A549 (cell line): ENCODE data around the gene CDH16. TPM values are rescaled to one million over a fixed set of nuclear protein-coding genes. Genes with fewer than 3 reads are reported as not detected.

ENCODE experiments used
- ATAC-seq, 2 experiments: fragments of 200-7000 bp in 1 of 2; fragments of >200 bp in 1 of 2; cut with Nextera tagmentation in 1 of 2; cut with Tn5 transposase in 1 of 2; 3 replicates each; pipeline versions ENCODE4 v1.8.0 to v1.9.1; 2018 to 2020; ENCODE audit warnings: mild to moderate bottlenecking in 1 of 2, moderate library complexity in 1 of 2
- CTCF ChIA-PET: fragments of 300-600 bp; sonication (Branson Sonifier 250); formaldehyde crosslinking; extraction: SDS; loops from one replicate; lab custom pipeline; 2021; ENCODE audit warnings: antibody characterized with exemption, inconsistent platforms; lab: Yijun Ruan, JAX
- POLR2A ChIA-PET: fragments of 350-600 bp; formaldehyde crosslinking; extraction: SDS; loops from one replicate; lab custom pipeline; 2021; ENCODE audit warnings: antibody characterized with exemption, inconsistent platforms; lab: Yijun Ruan, JAX
- DNase-seq, 2 experiments: peaks; one replicate each; pipeline versions ENCODE4 v3.0.0 to v3.0.0-alpha.2; 2011 to 2016; ENCODE audit warnings: low read depth in 1 of 2, low spot score in 1 of 2
- FAIRE-seq: peaks from 2 replicates; lab custom pipeline; 2011; peaks lifted over from hg19 to GRCh38; lab: Jason Lieb, UNC
- H3K27ac ChIP-seq, 2 experiments: fragments of >200 bp; sonication (Bioruptor Twin); formaldehyde crosslinking; 3 replicates each; pipeline ENCODE4 v1.5.1; 2016 to 2017
- H3K4me1 ChIP-seq: fragments of >200 bp; sonication (Bioruptor Twin); formaldehyde crosslinking; 3 replicates; pipeline ENCODE4 v1.6.1; 2016
- H3K4me2 ChIP-seq: fragments of >200 bp; sonication (Bioruptor Twin); formaldehyde crosslinking; 3 replicates; pipeline ENCODE4 v1.6.1; 2016
- H3K4me3 ChIP-seq: fragments of >200 bp; sonication (Bioruptor Twin); formaldehyde crosslinking; 3 replicates; pipeline ENCODE4 v1.5.1; 2016
- H3K9me3 ChIP-seq: fragments of >200 bp; sonication (Bioruptor Twin); formaldehyde crosslinking; 3 replicates; pipeline ENCODE4 v1.6.1; 2016
- CBX2 ChIP-seq: fragments of 200-600 bp; sonication (generic); IDR thresholded peaks from 2 replicates; pipeline ENCODE4 v1.6.1; 2016; ENCODE audit warnings: low read depth, mild to moderate bottlenecking, borderline replicate concordance
- E2F6 ChIP-seq: IDR thresholded peaks from 2 replicates; pipeline ENCODE4 v1.6.1; 2012; ENCODE audit warnings: low read depth, borderline replicate concordance
- EHMT2 ChIP-seq: fragments of 200-600 bp; sonication (generic); IDR thresholded peaks from 2 replicates; pipeline ENCODE4 v1.6.1; 2016; ENCODE audit warnings: antibody characterized with exemption, low read depth, mild to moderate bottlenecking, moderate library complexity
- HDAC2 ChIP-seq: fragments of 200-600 bp; sonication (generic); IDR thresholded peaks from 2 replicates; pipeline ENCODE4 v1.6.1; 2016
- HEYL ChIP-seq: fragments of 250-450 bp; sonication (Bioruptor Pico); IDR thresholded peaks from 2 replicates; pipeline ENCODE4 v1.8.0; 2021; ENCODE audit warnings: mild to moderate bottlenecking, moderate library complexity
- HOXB13 ChIP-seq: fragments of 250-450 bp; sonication (Bioruptor Pico); IDR thresholded peaks from 2 replicates; pipeline ENCODE4 v1.5.0; 2020; ENCODE audit warnings: low read depth, mild to moderate bottlenecking, moderate library complexity
- JUNB ChIP-seq: fragments of >200 bp; sonication (Bioruptor Twin); formaldehyde crosslinking; IDR thresholded peaks from 2 replicates; pipeline ENCODE4 v1.6.1; 2016
- KDM1A ChIP-seq: fragments of 200-600 bp; sonication (generic); IDR thresholded peaks from 2 replicates; pipeline ENCODE4 v1.6.1; 2016; ENCODE audit warnings: low read depth, mild to moderate bottlenecking
- MYC ChIP-seq: IDR thresholded peaks from 2 replicates; pipeline ENCODE4 v1.6.1; 2012; ENCODE audit warnings: mild to moderate bottlenecking, inconsistent platforms, low read length, improper control_type of control experiment, borderline replicate concordance
- NFE2L2 ChIP-seq: fragments of 150-350 bp; conservative IDR thresholded peaks from 2 replicates; pipeline ENCODE4 v1.6.1; 2014; ENCODE audit warnings: low read length
- NPAS2 ChIP-seq: fragments of 250-450 bp; sonication (Bioruptor Pico); IDR thresholded peaks from 2 replicates; pipeline ENCODE4 v1.8.0; 2022; ENCODE audit warnings: mild to moderate bottlenecking, moderate library complexity, borderline replicate concordance
- NR3C1 ChIP-seq: fragments of >200 bp; sonication (Bioruptor Twin); formaldehyde crosslinking; IDR thresholded peaks from 3 replicates; pipeline ENCODE4 v1.6.1; 2017
- POLR2A ChIP-seq: IDR thresholded peaks from 2 replicates; pipeline ENCODE4 v1.6.1; 2012; ENCODE audit warnings: mild to moderate bottlenecking, low read length
- POLR2AphosphoS2 ChIP-seq: conservative IDR thresholded peaks from 2 replicates; pipeline ENCODE4 v1.6.1; 2012; ENCODE audit warnings: low read length, improper control_type of control experiment, inconsistent platforms
- RARB ChIP-seq: fragments of 250-450 bp; sonication (Bioruptor Pico); IDR thresholded peaks from 2 replicates; pipeline ENCODE4 v1.8.0; 2021; ENCODE audit warnings: mild to moderate bottlenecking, moderate library complexity
- RCOR1 ChIP-seq: fragments of 150-350 bp; IDR thresholded peaks from 2 replicates; pipeline ENCODE4 v1.6.1; 2014; ENCODE audit warnings: antibody characterized with exemption, low read length, low read depth
- SREBF2 ChIP-seq: fragments of 450-650 bp; IDR thresholded peaks from 2 replicates; pipeline ENCODE4 v1.6.1; 2014; ENCODE audit warnings: mild to moderate bottlenecking, moderate library complexity
- TFCP2L1 ChIP-seq: fragments of 250-450 bp; sonication (Bioruptor Pico); IDR thresholded peaks from 2 replicates; pipeline ENCODE4 v1.5.0; 2021; ENCODE audit warnings: mild to moderate bottlenecking
- ZFP36 ChIP-seq: fragments of 450-650 bp; IDR thresholded peaks from 2 replicates; pipeline ENCODE4 v1.6.1; 2014; ENCODE audit warnings: borderline replicate concordance; ENCODE audit not compliant: partially characterized antibody
- WGBS: methylation state at CpG from one replicate; pipeline ENCODE4 v1.1.6; 2017; ENCODE audit errors: missing lambda C conversion rate; 5-methylcytosine and 5-hydroxymethylcytosine counted together
- polyA plus RNA-seq, 4 experiments: library from polyadenylated mRNA; depleted of rRNA in 3 of 4; stranded (reverse); fragments of >200 nt; fragmentation: RNase III in 1 of 4; extraction: RNeasy Plus Mini Kit Qiagen cat#74134 plus additional on column Dnase treatment in 1 of 4; gene quantifications; 2 replicates in 3 of 4; 3 replicates in 1 of 4; pipeline ENCODE4 v1.2.3, GENCODE V29; 2011 to 2017
- TF ChIP-seq, protein P1 (sequence below): fragments of >200 bp; sonication (Bioruptor Twin); formaldehyde crosslinking; IDR thresholded peaks from 2 replicates; pipeline ENCODE4 v1.6.1; 2016
- TF ChIP-seq, protein P2 (sequence below): fragments of 450-650 bp; IDR thresholded peaks from 2 replicates; pipeline ENCODE4 v1.6.1; 2014; ENCODE audit warnings: antibody characterized with exemption
- TF ChIP-seq, protein P3 (sequence below): fragments of 250-450 bp; sonication (Bioruptor Pico); IDR thresholded peaks from 2 replicates; pipeline ENCODE4 v1.5.0; 2020; ENCODE audit warnings: low read depth, mild to moderate bottlenecking, moderate library complexity
- TF ChIP-seq, protein P4 (sequence below): IDR thresholded peaks from 2 replicates; pipeline ENCODE4 v1.6.1; 2012

The CDH16 gene
- polyA plus RNA-seq, 2 of the 4 experiments (the other 2 are of a cell fraction), result 0.18 to 0.25 TPM

GRCh38 chr16:66939366-66939765, 20.7 kb upstream of the CDH16 start (continued):
- TF ChIP-seq, protein P1, sequence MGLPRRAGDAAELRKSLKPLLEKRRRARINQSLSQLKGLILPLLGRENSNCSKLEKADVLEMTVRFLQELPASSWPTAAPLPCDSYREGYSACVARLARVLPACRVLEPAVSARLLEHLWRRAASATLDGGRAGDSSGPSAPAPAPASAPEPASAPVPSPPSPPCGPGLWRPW, result no peak
- no peak for TF ChIP-seq EHMT2
- TF ChIP-seq, protein P2, sequence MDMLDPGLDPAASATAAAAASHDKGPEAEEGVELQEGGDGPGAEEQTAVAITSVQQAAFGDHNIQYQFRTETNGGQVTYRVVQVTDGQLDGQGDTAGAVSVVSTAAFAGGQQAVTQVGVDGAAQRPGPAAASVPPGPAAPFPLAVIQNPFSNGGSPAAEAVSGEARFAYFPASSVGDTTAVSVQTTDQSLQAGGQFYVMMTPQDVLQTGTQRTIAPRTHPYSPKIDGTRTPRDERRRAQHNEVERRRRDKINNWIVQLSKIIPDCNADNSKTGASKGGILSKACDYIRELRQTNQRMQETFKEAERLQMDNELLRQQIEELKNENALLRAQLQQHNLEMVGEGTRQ, result no peak
- TF ChIP-seq HDAC2, result no peak
- TF ChIP-seq RARB (CRISPR knock-in tag), result no peak
- TF ChIP-seq, protein P3, sequence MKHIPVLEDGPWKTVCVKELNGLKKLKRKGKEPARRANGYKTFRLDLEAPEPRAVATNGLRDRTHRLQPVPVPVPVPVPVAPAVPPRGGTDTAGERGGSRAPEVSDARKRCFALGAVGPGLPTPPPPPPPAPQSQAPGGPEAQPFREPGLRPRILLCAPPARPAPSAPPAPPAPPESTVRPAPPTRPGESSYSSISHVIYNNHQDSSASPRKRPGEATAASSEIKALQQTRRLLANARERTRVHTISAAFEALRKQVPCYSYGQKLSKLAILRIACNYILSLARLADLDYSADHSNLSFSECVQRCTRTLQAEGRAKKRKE, result no peak
- TF ChIP-seq SREBF2, result no peak
- no peak for TF ChIP-seq HOXB13 (CRISPR knock-in tag)
- no peak for TF ChIP-seq MYC
- TF ChIP-seq CBX2, result no peak

DNA sequence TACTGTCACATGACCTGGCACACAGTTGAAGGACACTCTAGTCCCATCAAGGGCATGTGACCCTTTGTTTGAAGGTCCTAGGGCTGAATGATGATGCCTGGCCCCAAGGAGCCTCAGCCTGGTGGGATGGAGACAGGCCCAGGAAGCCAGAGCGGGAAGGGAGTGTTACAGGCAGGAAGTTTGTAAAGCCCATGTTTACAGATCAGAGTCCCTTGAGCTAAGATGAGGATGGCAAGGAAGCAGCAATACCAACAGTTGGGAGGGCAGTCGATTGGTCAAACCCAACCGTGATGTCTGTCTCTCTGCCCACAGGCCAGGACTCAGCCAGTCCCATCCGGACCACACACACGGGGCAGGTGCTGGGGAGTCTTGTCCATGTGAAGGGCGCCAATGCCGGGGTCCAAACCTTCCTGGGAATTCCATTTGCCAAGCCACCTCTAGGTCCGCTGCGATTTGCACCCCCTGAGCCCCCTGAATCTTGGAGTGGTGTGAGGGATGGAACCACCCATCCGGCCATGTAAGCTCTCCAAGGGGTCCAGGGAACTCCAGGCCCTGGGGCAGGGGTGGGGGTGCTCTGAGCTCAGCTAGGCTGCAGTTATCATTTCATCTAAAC, 19.1 kb upstream of the CDH16 start:
- FAIRE-seq (no peak), ATAC-seq (no peak), DNase-seq (no peak)
- CTCF ChIA-PET, result interaction anchor here (0.8 to 4.0 kb wide), 5 partner anchors 10 to 217 kb away, joined by 3 to 31 read pairs (median 7); partner anchors contain the start of gene CES3
- Histone ChIP-seq H3K4me2 (no peak overlapping the region), H3K9me3 (no peaks in the 10 kb centered on the region), H3K27ac (no peak overlapping the region), H3K4me3 (no peak overlapping the region), H3K4me1 (peaks cover 18% of the 10 kb centered on the region)
- POLR2A ChIA-PET, result no interaction called here
- WGBS, result 91% methylated on average over 9 of the region's 10 CpGs
- TF ChIP-seq, protein P2, result no peak
- TF ChIP-seq KDM1A (no peak), RCOR1 (no peak), EHMT2 (no peak), POLR2A (no peak), HEYL (no peak), ZFP36 (no peak), NFE2L2 (no peak), TFCP2L1 (CRISPR knock-in tag) (no peak), JUNB (no peak), E2F6 (no peak), SREBF2 (no peak), NR3C1 (no peak), NPAS2 (no peak), POLR2AphosphoS2 (no peak)
- TF ChIP-seq, protein P1, result no peak
- TF ChIP-seq, protein P4, sequence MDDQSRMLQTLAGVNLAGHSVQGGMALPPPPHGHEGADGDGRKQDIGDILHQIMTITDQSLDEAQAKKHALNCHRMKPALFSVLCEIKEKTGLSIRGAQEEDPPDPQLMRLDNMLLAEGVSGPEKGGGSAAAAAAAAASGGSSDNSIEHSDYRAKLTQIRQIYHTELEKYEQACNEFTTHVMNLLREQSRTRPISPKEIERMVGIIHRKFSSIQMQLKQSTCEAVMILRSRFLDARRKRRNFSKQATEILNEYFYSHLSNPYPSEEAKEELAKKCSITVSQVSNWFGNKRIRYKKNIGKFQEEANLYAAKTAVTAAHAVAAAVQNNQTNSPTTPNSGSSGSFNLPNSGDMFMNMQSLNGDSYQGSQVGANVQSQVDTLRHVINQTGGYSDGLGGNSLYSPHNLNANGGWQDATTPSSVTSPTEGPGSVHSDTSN, result no peak
